ENCODE results near the gene KANSL3. TPM values are rescaled to one million over a fixed set of nuclear protein-coding genes. Genes with fewer than 3 reads are reported as not detected.

KANSL3 gene
- total and polyA plus RNA-seq, 3 donors from 2014 or later, result 78.7 to 108 (median 102) TPM

- H3K4me1 ChIP-seq, result peaks cover 13% of the 10 kb centered on the region
- H3K27ac ChIP-seq, result no peak overlapping the region
- TF ChIP-seq POLR2A (IDR thresholded peaks at IDR 0.05), result no peak
- no peak for TF ChIP-seq CTCF (IDR thresholded peaks at IDR 0.05)
- no peaks in the 10 kb centered on the region for H3K9me3 ChIP-seq
- no peaks in the 10 kb centered on the region for H3K36me3 ChIP-seq (ENCODE audit: low read depth, missing control alignments)
- no peak for DNase-seq
- WGBS, 2 donors, result 86 to 92% methylated on average over 4 of the region's 4 CpGs
- intact Hi-C loops (cut with DNase I; ENCODE audit: low total_unique reads), result no loop called here
- H3K27me3 ChIP-seq, result no peaks in the 10 kb centered on the region
- no peak overlapping the region for H3K4me3 ChIP-seq
Observed at GRCh38 chr2:96631804-96632435, 6.2 kb downstream of the KANSL3 start.

GRCh38 chr2:96626553-96626942 is 11.6 kb downstream of the KANSL3 start:
- intact Hi-C loops (cut with DNase I; ENCODE audit: low total_unique reads), result no loop called here
- DNase-seq, result no peak
- TF ChIP-seq CTCF (IDR thresholded peaks at IDR 0.05) (no peak), POLR2A (IDR thresholded peaks at IDR 0.05) (no peak)
- H3K27me3 ChIP-seq, result no peaks in the 10 kb centered on the region
- no peak overlapping the region for H3K4me3 ChIP-seq
- H3K36me3 ChIP-seq (ENCODE audit: low read depth, missing control alignments), result no peaks in the 10 kb centered on the region
- peaks cover 4% of the 10 kb centered on the region for H3K4me1 ChIP-seq
- H3K9me3 ChIP-seq, result no peaks in the 10 kb centered on the region
- 72 to 83% methylated on average over 2 of the region's 2 CpGs for WGBS, 2 donors
- no peak overlapping the region for H3K27ac ChIP-seq

GRCh38 chr2:96625571-96626552 is 12.2 kb downstream of the KANSL3 start:
- intact Hi-C loops (cut with DNase I; ENCODE audit: low total_unique reads), result no loop called here
- no peaks in the 10 kb centered on the region for H3K36me3 ChIP-seq (ENCODE audit: low read depth, missing control alignments)
- peaks cover 4% of the 10 kb centered on the region for H3K4me1 ChIP-seq
- no peak for TF ChIP-seq CTCF (IDR thresholded peaks at IDR 0.05)
- no peak for TF ChIP-seq POLR2A (IDR thresholded peaks at IDR 0.05)
- H3K27me3 ChIP-seq, result no peaks in the 10 kb centered on the region
- 57 to 58% methylated on average over 5 of the region's 5 CpGs for WGBS, 2 donors
- no peaks in the 10 kb centered on the region for H3K9me3 ChIP-seq
- no peak overlapping the region for H3K27ac ChIP-seq
- H3K4me3 ChIP-seq, result no peak overlapping the region
- DNase-seq, result no peak

GRCh38 chr2:96623116-96623515 is 15.0 kb downstream of the KANSL3 start:
- intact Hi-C loops (cut with DNase I; ENCODE audit: low total_unique reads), result no loop called here
- Histone ChIP-seq H3K36me3 (ENCODE audit: low read depth, missing control alignments) (no peaks in the 10 kb centered on the region), H3K4me3 (no peak overlapping the region), H3K4me1 (peaks cover 4% of the 10 kb centered on the region), H3K9me3 (no peaks in the 10 kb centered on the region), H3K27ac (no peak overlapping the region), H3K27me3 (no peaks in the 10 kb centered on the region)
- WGBS, 2 donors, result 88 to 91% methylated on average over 3 of the region's 3 CpGs
- DNase-seq, result no peak
- TF ChIP-seq CTCF (IDR thresholded peaks at IDR 0.05), result no peak
- no peak for TF ChIP-seq POLR2A (IDR thresholded peaks at IDR 0.05)

All from testis (tissue), 3 donors.